Adrenal gland (tissue), 12 donors: Measurements from ENCODE around the gene KRT38. TPM values are rescaled to one million over a fixed set of nuclear protein-coding genes. Genes with fewer than 3 reads are reported as not detected.

ENCODE experiments used
- DNase-seq, 7 donors: peaks; one replicate each; pipeline ENCODE4 v3.0.0-alpha.2; 2019 to 2020
- H3K27ac ChIP-seq, 5 donors: fragments of 200-600 bp; sonication (generic) in 4 of 5; 1 replicate in 3 of 5; 2 replicates in 2 of 5; pipeline versions ENCODE4 v1.5.1 to v1.8.0; 2016 to 2020; ENCODE audit warnings: mild to moderate bottlenecking in 1 of 5
- H3K27me3 ChIP-seq: fragments of 200-600 bp; 2 replicates; pipeline ENCODE4 v1.8.0; 2021
- H3K36me3 ChIP-seq, 2 donors: fragments of 200-600 bp; replicated peaks in 1 of 2; 1 replicate in 1 of 2; 2 replicates in 1 of 2; pipeline versions ENCODE4 v1.5.1 to v1.8.0; 2018 to 2022
- H3K4me1 ChIP-seq, 2 donors: fragments of 200-600 bp; replicated peaks in 1 of 2; 1 replicate in 1 of 2; 2 replicates in 1 of 2; pipeline versions ENCODE4 v1.5.1 to v1.8.0; 2018 to 2021
- H3K4me3 ChIP-seq, 4 donors: fragments of 200-600 bp; sonication (generic) in 3 of 4; one replicate each; pipeline ENCODE4 v1.5.1; 2016 to 2018
- H3K9me3 ChIP-seq, 3 donors: fragments of 200-600 bp; sonication (generic) in 1 of 3; replicated peaks in 1 of 3; 1 replicate in 2 of 3; 2 replicates in 1 of 3; pipeline versions ENCODE4 v1.5.1 to v1.8.0; 2016 to 2021
- CTCF ChIP-seq, 6 experiments: fragments of 450-650 bp in 4 of 6; fragments of 200-600 bp in 2 of 6; sonication (generic) in 1 of 6; IDR thresholded peaks; 1 replicate in 5 of 6; 2 replicates in 1 of 6; pipeline versions ENCODE4 v1.5.1 to v1.8.0; 2016 to 2021; ENCODE audit warnings: antibody characterized with exemption in 6 of 6, mild to moderate bottlenecking in 2 of 6, moderate library complexity in 1 of 6
- POLR2A ChIP-seq, 2 donors: fragments of 450-650 bp; IDR thresholded peaks; one replicate each; pipeline ENCODE4 v1.6.1; 2017; ENCODE audit warnings: antibody characterized with exemption in 2 of 2, mild to moderate bottlenecking in 2 of 2, moderate library complexity in 1 of 2
- WGBS, 4 donors: extraction: QIAGEN DNeasy Blood & Tissue Kit in 2 of 4; methylation state at CpG; one replicate each; pipeline versions ENCODE4 v1.1.5 to v1.1.7; 2013 to 2017; 5-methylcytosine and 5-hydroxymethylcytosine counted together
- intact Hi-C, 2 donors: fragments of 100-400 bp; cut with DNase I; formaldehyde crosslinking; loops; one replicate each; pipeline versions ENCODE4 v1.14.1 to v1.15.0; 2022 to 2023
- polyA plus RNA-seq, 3 donors: library from polyadenylated mRNA; stranded (reverse); fragments of 200-250 nt in 2 of 3; fragments of 350-450 nt in 1 of 3; fragmentation: Illumina TruSeq in 1 of 3; extraction: RNeasy Lipid Tissue Mini Kit (QIAGEN cat#74804) in 1 of 3; gene quantifications; one replicate each; pipeline ENCODE4 v1.2.3, GENCODE V29; 2013 to 2014
- total RNA-seq, 9 donors: library from RNA; depleted of rRNA in 4 of 9; stranded (reverse); fragments of >200 nt in 4 of 9; fragments of 120-200 nt in 1 of 9; fragmentation: NEBNext Ultra II Directional in 1 of 9; extraction: Animal tissue kit (Norgen Biotek cat#: 25700) in 1 of 9; gene quantifications; one replicate each; pipeline versions ENCODE4 v1.1.0 to v1.2.4, GENCODE V29; 2013 to 2023
- donor health status: healthy with polysubstance abuse.
- donor health status: Bipolar disorder and iron deficiency.
- donor health status: DM: yes; HTN: yes; CAD: no.
- donor health status: DM: no; HTN: no; CAD: no.
- donor health status: DM: no; HTN: no; CAD: no.
- donor health status: DM: yes; HTN: yes; CAD: no.

KRT38 gene
- total and polyA plus RNA-seq, 12 donors: not detected

- TF ChIP-seq CTCF (IDR thresholded peaks at IDR 0.05) (no peak), POLR2A (IDR thresholded peaks at IDR 0.05) (no peak)
- Histone ChIP-seq H3K36me3 (no peaks in the 10 kb centered on the region), H3K27ac (no peak overlapping the region), H3K4me1 (no peaks in the 10 kb centered on the region), H3K27me3 (no peaks in the 10 kb centered on the region), H3K4me3 (no peak overlapping the region), H3K9me3 (no peaks in the 10 kb centered on the region)
- DNase-seq: no peak
- intact Hi-C loops: no loop called here
- 82 to 91% (median 84%) methylated on average over 7 to 8 of the region's 8 CpGs for WGBS, 4 donors
These were observed 44.4 kb upstream of the KRT38 start for GRCh38 chr17:41484920-41485904.

GRCh38 chr17:41483991-41484826 is 43.4 kb upstream of the KRT38 start:
- H3K36me3 ChIP-seq: no peaks in the 10 kb centered on the region

GRCh38 chr17:41483531-41483930 is 42.7 kb upstream of the KRT38 start:
- no peak overlapping the region for H3K27ac ChIP-seq
- no peaks in the 10 kb centered on the region for H3K9me3 ChIP-seq
- no peaks in the 10 kb centered on the region for H3K27me3 ChIP-seq
- no peaks in the 10 kb centered on the region for H3K36me3 ChIP-seq
- H3K4me1 ChIP-seq: no peaks in the 10 kb centered on the region
- H3K4me3 ChIP-seq: no peak overlapping the region
- TF ChIP-seq POLR2A (IDR thresholded peaks at IDR 0.05): no peak
- TF ChIP-seq CTCF (IDR thresholded peaks at IDR 0.05): no peak
- WGBS, 4 donors: 84 to 91% (median 87%) methylated on average over 9 of the region's 9 CpGs
- no peak for DNase-seq
- intact Hi-C loops: no loop called here

More at GRCh38 chr17:41483991-41484826, 43.4 kb upstream of the KRT38 start:
- intact Hi-C loops: no loop called here
- DNase-seq: no peak
- WGBS, 4 donors: 69 to 87% (median 80%) methylated on average over 4 to 7 of the region's 7 CpGs
- H3K4me1 ChIP-seq: no peaks in the 10 kb centered on the region
- no peaks in the 10 kb centered on the region for H3K9me3 ChIP-seq
- no peak overlapping the region for H3K4me3 ChIP-seq
- TF ChIP-seq CTCF (IDR thresholded peaks at IDR 0.05) (no peak), POLR2A (IDR thresholded peaks at IDR 0.05) (no peak)
- no peaks in the 10 kb centered on the region for H3K27me3 ChIP-seq
- H3K27ac ChIP-seq: no peak overlapping the region

- Histone ChIP-seq H3K4me1 (no peaks in the 10 kb centered on the region), H3K4me3 (no peak within 1 kb of the TSS), H3K27ac (no peak within 1 kb of the TSS), H3K9me3 (no peaks in the 10 kb centered on the region), H3K27me3 (no peaks in the 10 kb centered on the region), H3K36me3 (no peaks in the 10 kb centered on the region)
- no peak for DNase-seq
- intact Hi-C loops: no loop called here
- WGBS, 4 donors: 92 to 100% (median 93%) methylated on average over 2 of the region's 2 CpGs
- TF ChIP-seq POLR2A (IDR thresholded peaks at IDR 0.05) (no peak), CTCF (IDR thresholded peaks at IDR 0.05) (no peak)
These were observed 40.3 kb upstream of the KRT38 start, which contains the start of gene KRT35 for GRCh38 chr17:41481036-41481435. Gene KRT35, minus strand, starts transcription at chr17:41481151. Its CDS starts 54 bp downstream, at chr17:41481097.
